PC-3 (cell line): ENCODE data around the gene C11orf86.

Experiments used
- CTCF ChIP-seq: fragments of 300-600 bp; sonication (generic); conservative IDR thresholded peaks from 2 replicates; pipeline ENCODE4 v1.5.1; 2017; ENCODE audit warnings: antibody characterized with exemption, low read depth, mild to moderate bottlenecking, low read length
- EZH2phosphoT487 ChIP-seq: fragments of 300-600 bp; sonication (generic); IDR thresholded peaks from 2 replicates; pipeline ENCODE4 v1.6.1; 2018; ENCODE audit warnings: mild to moderate bottlenecking, antibody characterized with exemption, low read length, borderline replicate concordance

DNA sequence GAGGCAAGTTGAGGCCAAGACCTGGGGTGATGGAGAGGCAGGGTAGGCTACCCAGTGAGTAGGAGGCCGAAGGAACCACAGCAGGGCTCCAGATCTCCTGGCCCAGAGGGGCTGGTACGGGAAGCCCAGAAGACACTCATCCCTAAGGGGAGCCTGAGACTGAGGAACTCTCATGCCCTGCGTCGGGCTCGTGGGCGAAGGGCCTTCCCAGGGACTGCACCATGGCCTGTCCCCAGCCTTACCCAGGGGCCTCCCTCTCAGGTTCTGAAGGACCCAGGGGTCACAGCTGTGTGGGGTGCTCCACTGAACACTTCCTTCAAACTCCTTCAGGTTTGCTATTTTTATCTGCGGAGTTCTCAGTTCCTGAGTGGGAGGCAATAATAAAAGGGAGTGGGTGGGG lies 32.0 kb downstream of the C11orf86 start:
- no peak for TF ChIP-seq CTCF
- no peak for TF ChIP-seq EZH2phosphoT487
